Heart right ventricle (tissue), 16 donors: Measurements from ENCODE around the gene ATXN1. TPM values are rescaled to one million over a fixed set of nuclear protein-coding genes. Genes with fewer than 3 reads are reported as not detected.
"Not testable (repeated sequence)": the region's sequence is repeated elsewhere in the genome, so short reads cannot be mapped to it uniquely, and the experiment has no call there.

Experiments used
- ATAC-seq, 8 donors: fragments of 200-7000 bp; cut with Tn5 transposase; one replicate each; pipeline ENCODE4 v1.9.1; 2020; ENCODE audit warnings: mild to moderate bottlenecking in 8 of 8, moderate library complexity in 8 of 8, moderate number of reproducible peaks in 1 of 8
- DNase-seq, 2 donors: peaks; one replicate each; pipeline ENCODE4 v3.0.0-alpha.2; 2020
- H3K27ac ChIP-seq, 10 donors: fragments of 200-600 bp; sonication (generic) in 2 of 10; one replicate each; pipeline versions ENCODE4 v1.5.0 to v1.8.0; 2020 to 2022; ENCODE audit warnings: mild to moderate bottlenecking in 3 of 10
- H3K27me3 ChIP-seq, 7 donors: fragments of 200-600 bp; one replicate each; pipeline ENCODE4 v1.8.0; 2021 to 2022; ENCODE audit warnings: mild to moderate bottlenecking in 2 of 7
- H3K36me3 ChIP-seq, 9 donors: fragments of 200-600 bp; sonication (generic) in 1 of 9; one replicate each; pipeline versions ENCODE4 v1.5.0 to v1.8.0; 2020 to 2022; ENCODE audit warnings: mild to moderate bottlenecking in 2 of 9
- H3K4me1 ChIP-seq, 9 donors: fragments of 200-600 bp; sonication (generic) in 1 of 9; one replicate each; pipeline versions ENCODE4 v1.5.0 to v1.8.0; 2020 to 2022; ENCODE audit warnings: mild to moderate bottlenecking in 4 of 9
- H3K4me3 ChIP-seq, 10 donors: fragments of 200-600 bp; sonication (generic) in 2 of 10; one replicate each; pipeline versions ENCODE4 v1.5.0 to v1.8.0; 2020 to 2022; ENCODE audit warnings: mild to moderate bottlenecking in 7 of 10, moderate library complexity in 2 of 10
- H3K9me3 ChIP-seq, 11 donors: fragments of 200-600 bp in 10 of 11; sonication (generic) in 2 of 11; one replicate each; pipeline versions ENCODE4 v1.5.0 to v1.8.0; 2013 to 2022; ENCODE audit warnings: mild to moderate bottlenecking in 2 of 11, control low read depth in 1 of 11, moderate library complexity in 1 of 11
- CTCF ChIP-seq, 9 donors: fragments of 200-600 bp; sonication (generic) in 2 of 9; IDR thresholded peaks; one replicate each; pipeline versions ENCODE4 v1.5.0 to v1.8.0; 2021 to 2022; ENCODE audit warnings: antibody characterized with exemption in 9 of 9, mild to moderate bottlenecking in 5 of 9, moderate library complexity in 1 of 9
- WGBS, 2 donors: extraction: QIAGEN DNeasy Blood & Tissue Kit; methylation state at CpG; one replicate each; pipeline ENCODE4 v1.1.7; 2013; ENCODE audit warnings: inconsistent platforms in 1 of 2; 5-methylcytosine and 5-hydroxymethylcytosine counted together
- intact Hi-C, 10 donors: fragments of 100-400 bp; cut with DNase I; formaldehyde crosslinking; loops; one replicate each; pipeline versions ENCODE4 v1.11.1 to v1.14.2; 2022
- polyA plus RNA-seq, 2 donors: library from polyadenylated mRNA; stranded (reverse); fragments of 200-250 nt; gene quantifications; one replicate each; pipeline ENCODE4 v1.2.3, GENCODE V29; 2013
- total RNA-seq, 10 donors: library from RNA; stranded (reverse); fragmentation: NEBNext Ultra II Directional in 3 of 10; extraction: Animal tissue kit (Norgen Biotek cat#: 25700) in 3 of 10; gene quantifications; one replicate each; pipeline versions ENCODE4 v1.2.1 to v1.2.4, GENCODE V29; 2021 to 2023
- donor health status: Arrhythmogenic right ventricular cardiomyopathy.
- donor health status: ischemic (EF 13 %, LVEDD 7.1; RV severe dilation, severe dysfunction).
- donor health status: healthy with polysubstance abuse.
- donor health status: DM: no; HTN: yes; CAD: no.
- donor health status: DM: no; HTN: no; CAD: no.
- donor health status: ischemic (EF 25% LVEDD 6.9; RV normal size, moderate dysfunction).
- donor health status: ischemic (EF 25% LVEDD 5.7; RV mildly dilated, moderate dysfunction).
- donor health status: healthy.
- donor health status: DM: yes; HTN: yes; CAD: no.
- donor health status: Ischemic cardiomyopathy.
- donor health status: ischemic (EF 35%, LVEDD 5.7; RV mildly dilated, moderate dysfunction).
- donor health status: nonischemic (EF 11% LVEDD 7.7; RV severe dilation, severe dysfunction).
- donor health status: DM: yes; HTN: yes; CAD: no.
- donor health status: PGD.
- donor health status: ischemic (EF 29% LVEDD 5.4; RV normal size, mild dysfunction).
- donor health status: nonischemic (EF 23%, LVEDD 6.1; RV moderate dilation, normal function).

The ATXN1 gene
- total and polyA plus RNA-seq, 12 donors = 4.1 to 46.5 (median 40.3) TPM

- no peaks in the 10 kb centered on the region for H3K27me3 ChIP-seq
- DNase-seq = no peak
- intact Hi-C loops = no loop called here
- no peak overlapping the region for H3K27ac ChIP-seq
- peaks cover 0 to 34% (median 9%) of the 10 kb centered on the region in 9 donors for H3K4me1 ChIP-seq
- H3K36me3 ChIP-seq = no peaks in the 10 kb centered on the region
- no peaks in the 10 kb centered on the region for H3K9me3 ChIP-seq
- no peak overlapping the region for H3K4me3 ChIP-seq
- TF ChIP-seq CTCF (IDR thresholded peaks at IDR 0.05) = no peak
- WGBS, 2 donors = 72 to 75% methylated on average over 6 of the region's 6 CpGs
- no peak for ATAC-seq
Observed at GRCh38 chr6:16621002-16621401, 140.3 kb downstream of the ATXN1 start.

GRCh38 chr6:16619777-16620176, 141.5 kb downstream of the ATXN1 start:
- H3K4me1 ChIP-seq = peaks cover 0 to 25% (median 7%) of the 10 kb centered on the region in 9 donors
- no peak for ATAC-seq
- 95 to 100% methylated on average over 2 of the region's 2 CpGs for WGBS, 2 donors
- no peak for DNase-seq
- intact Hi-C loops = no loop called here
- no peaks in the 10 kb centered on the region for H3K9me3 ChIP-seq
- H3K27me3 ChIP-seq = no peaks in the 10 kb centered on the region
- H3K27ac ChIP-seq = no peak overlapping the region
- no peaks in the 10 kb centered on the region for H3K36me3 ChIP-seq
- no peak overlapping the region for H3K4me3 ChIP-seq
- TF ChIP-seq CTCF (IDR thresholded peaks at IDR 0.05) = no peak

GRCh38 chr6:16618962-16619361, 142.3 kb downstream of the ATXN1 start:
- no peak for TF ChIP-seq CTCF (IDR thresholded peaks at IDR 0.05)
- Histone ChIP-seq H3K27me3 (no peaks in the 10 kb centered on the region), H3K4me1 (peaks cover 0 to 25% (median 7%) of the 10 kb centered on the region in 9 donors), H3K4me3 (no peak overlapping the region), H3K36me3 (peaks cover 0 to 3% (median 0%) of the 10 kb centered on the region in 9 donors), H3K9me3 (no peaks in the 10 kb centered on the region), H3K27ac (peak overlapping the region in 1 of 10 donors; percentile 36)
- DNase-seq (no peak), ATAC-seq (no peak)
- WGBS, 2 donors = 36 to 37% methylated on average over 2 of the region's 2 CpGs
- intact Hi-C loops = no loop called here

GRCh38 chr6:16615215-16615614, 146.0 kb downstream of the ATXN1 start:
- H3K27ac ChIP-seq, H3K4me3 ChIP-seq, H3K9me3 ChIP-seq, intact Hi-C loops, DNase-seq, ATAC-seq, H3K27me3 ChIP-seq: not testable (repeated sequence)
- Histone ChIP-seq H3K4me1 (peaks cover 0 to 12% (median 0%) of the 10 kb centered on the region in 9 donors), H3K36me3 (peaks cover 0 to 10% (median 0%) of the 10 kb centered on the region in 9 donors)
- 100% methylated on average over 3 of the region's 6 CpGs for WGBS, 2 donors

- H3K36me3 ChIP-seq = peaks cover 0 to 10% (median 0%) of the 10 kb centered on the region in 9 donors
- H3K27ac ChIP-seq, intact Hi-C loops, H3K9me3 ChIP-seq, H3K4me1 ChIP-seq, DNase-seq, H3K27me3 ChIP-seq, H3K4me3 ChIP-seq, ATAC-seq: not testable (repeated sequence)
- 93 to 100% methylated on average over 2 of the region's 3 CpGs for WGBS, 2 donors
Observed at GRCh38 chr6:16614143-16614542, 147.1 kb downstream of the ATXN1 start.

GRCh38 chr6:16613504-16613903, 147.8 kb downstream of the ATXN1 start:
- DNase-seq, H3K27ac ChIP-seq, ATAC-seq, H3K4me1 ChIP-seq, H3K27me3 ChIP-seq, intact Hi-C loops, H3K9me3 ChIP-seq, H3K4me3 ChIP-seq: not testable (repeated sequence)
- 100% methylated on average over 2 of the region's 2 CpGs for WGBS, 2 donors
- H3K36me3 ChIP-seq = peaks cover 0 to 12% (median 0%) of the 10 kb centered on the region in 9 donors
